ENCODE data around the gene ELAVL1. TPM values are rescaled to one million over a fixed set of nuclear protein-coding genes. Genes with fewer than 3 reads are reported as not detected.

Gene ELAVL1
- total RNA-seq, 1 experiment from 2014 or later, result 87.2 TPM

- TF ChIP-seq, protein P1, sequence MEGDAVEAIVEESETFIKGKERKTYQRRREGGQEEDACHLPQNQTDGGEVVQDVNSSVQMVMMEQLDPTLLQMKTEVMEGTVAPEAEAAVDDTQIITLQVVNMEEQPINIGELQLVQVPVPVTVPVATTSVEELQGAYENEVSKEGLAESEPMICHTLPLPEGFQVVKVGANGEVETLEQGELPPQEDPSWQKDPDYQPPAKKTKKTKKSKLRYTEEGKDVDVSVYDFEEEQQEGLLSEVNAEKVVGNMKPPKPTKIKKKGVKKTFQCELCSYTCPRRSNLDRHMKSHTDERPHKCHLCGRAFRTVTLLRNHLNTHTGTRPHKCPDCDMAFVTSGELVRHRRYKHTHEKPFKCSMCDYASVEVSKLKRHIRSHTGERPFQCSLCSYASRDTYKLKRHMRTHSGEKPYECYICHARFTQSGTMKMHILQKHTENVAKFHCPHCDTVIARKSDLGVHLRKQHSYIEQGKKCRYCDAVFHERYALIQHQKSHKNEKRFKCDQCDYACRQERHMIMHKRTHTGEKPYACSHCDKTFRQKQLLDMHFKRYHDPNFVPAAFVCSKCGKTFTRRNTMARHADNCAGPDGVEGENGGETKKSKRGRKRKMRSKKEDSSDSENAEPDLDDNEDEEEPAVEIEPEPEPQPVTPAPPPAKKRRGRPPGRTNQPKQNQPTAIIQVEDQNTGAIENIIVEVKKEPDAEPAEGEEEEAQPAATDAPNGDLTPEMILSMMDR (conservative IDR thresholded peaks at IDR 0.05; ENCODE audit: low read depth, low read length), result no peak
- TF ChIP-seq EZH2 (IDR thresholded peaks at IDR 0.05; ENCODE audit: low read length, unreplicated experiment) (no peak), EZH2phosphoT487 (IDR thresholded peaks at IDR 0.05; ENCODE audit: borderline replicate concordance, low read length) (no peak)
- Histone ChIP-seq H3K79me2 (ENCODE audit: low read length) (peaks cover 20% of the 10 kb centered on the region), H3K27me3 (ENCODE audit: low read length) (no peaks in the 10 kb centered on the region), H3K4me1 (ENCODE audit: insufficient read depth, low read length) (peaks cover 7% of the 10 kb centered on the region), H3K9me2 (replicated peaks; ENCODE audit: low read length) (no peaks in the 10 kb centered on the region), H3K4me2 (ENCODE audit: low read length) (no peak overlapping the region), H2AFZ (ENCODE audit: low read length) (no peak overlapping the region), H3K9me3 (ENCODE audit: low read length) (no peaks in the 10 kb centered on the region), H4K20me1 (ENCODE audit: low read length) (0 out of 2 replicates have a peak, but pooled peaks cover 3% of the 10 kb centered on the region), H3F3A (ENCODE audit: low read length, unreplicated experiment) (no peaks in the 10 kb centered on the region), H3K9ac (ENCODE audit: low read length) (no peak overlapping the region), H3K4me3 (ENCODE audit: low read length) (no peak overlapping the region), H3K27ac (ENCODE audit: low read length) (no peak overlapping the region), H3K36me3 (ENCODE audit: low read depth, low read length) (peaks cover 20% of the 10 kb centered on the region)
- intact Hi-C loops (cut with micrococcal nuclease), result no loop called here
- DNase-seq (no peak), ATAC-seq (no peak)
- POLR2A ChIA-PET (ENCODE audit: unreplicated experiment), result interaction anchor here (0.6 kb wide), 1 partner anchor 8 kb away, joined by 3 read pairs; no protein-coding TSS in a partner anchor
- BruUV-seq (replicated peaks), result no TSS peak
- CTCF ChIA-PET, result no interaction called here
Measured at GRCh38 chr19:7911508-7912143, 93.8 kb downstream of the ELAVL1 start.

GRCh38 chr19:7910321-7911161, 94.9 kb downstream of the ELAVL1 start:
- POLR2A ChIA-PET (ENCODE audit: unreplicated experiment), result no interaction called here
- Histone ChIP-seq H3K27me3 (ENCODE audit: low read length) (no peaks in the 10 kb centered on the region), H4K20me1 (ENCODE audit: low read length) (0 out of 2 replicates have a peak, but pooled peaks cover 3% of the 10 kb centered on the region), H3K9me3 (ENCODE audit: low read length) (no peaks in the 10 kb centered on the region), H3K9me2 (replicated peaks; ENCODE audit: low read length) (no peaks in the 10 kb centered on the region), H3K36me3 (ENCODE audit: low read depth, low read length) (peaks cover 20% of the 10 kb centered on the region), H3F3A (ENCODE audit: low read length, unreplicated experiment) (no peaks in the 10 kb centered on the region), H3K4me2 (ENCODE audit: low read length) (no peak overlapping the region), H3K4me3 (ENCODE audit: low read length) (no peak overlapping the region), H3K27ac (ENCODE audit: low read length) (no peak overlapping the region), H3K9ac (ENCODE audit: low read length) (no peak overlapping the region), H3K79me2 (ENCODE audit: low read length) (peaks cover 30% of the 10 kb centered on the region), H3K4me1 (ENCODE audit: insufficient read depth, low read length) (no peaks in the 10 kb centered on the region), H2AFZ (ENCODE audit: low read length) (no peak overlapping the region)
- TF ChIP-seq, protein P1 (conservative IDR thresholded peaks at IDR 0.05; ENCODE audit: low read depth, low read length), result no peak
- TF ChIP-seq EZH2 (IDR thresholded peaks at IDR 0.05; ENCODE audit: low read length, unreplicated experiment) (no peak), EZH2phosphoT487 (IDR thresholded peaks at IDR 0.05; ENCODE audit: borderline replicate concordance, low read length) (no peak)
- DNase-seq (no peak), ATAC-seq (0 out of 2 replicates have a peak, but pooled peaks have one; percentile 4)
- intact Hi-C loops (cut with micrococcal nuclease), result no loop called here
- CTCF ChIA-PET, result no interaction called here
- no TSS peak for BruUV-seq (replicated peaks)
